Stomach (tissue), 19 donors: ENCODE results near the gene CD86. TPM values are rescaled to one million over a fixed set of nuclear protein-coding genes. Genes with fewer than 3 reads are reported as not detected.
A peak's percentile ranks its signal among the peaks of the same experiment; 100 is the strongest.

Source experiments
- DNase-seq, 2 donors: peaks; one replicate each; pipeline versions ENCODE4 v3.0.0 to v3.0.0-alpha.2; 2013 to 2019
- H3K27ac ChIP-seq, 5 donors: fragments of 200-600 bp in 4 of 5; sonication (generic) in 4 of 5; one replicate each; pipeline ENCODE4 v1.5.1; 2013 to 2019; ENCODE audit warnings: mild to moderate bottlenecking in 1 of 5, moderate library complexity in 1 of 5
- H3K27me3 ChIP-seq, 3 donors: fragments of 200-600 bp; sonication (generic); one replicate each; pipeline ENCODE4 v1.5.1; 2017 to 2019; ENCODE audit warnings: mixed run types in 1 of 3
- H3K36me3 ChIP-seq, 4 donors: fragments of 200-600 bp; sonication (generic); 1 replicate in 3 of 4; 2 replicates in 1 of 4; pipeline ENCODE4 v1.5.1; 2016 to 2019
- H3K4me1 ChIP-seq, 4 donors: fragments of 200-600 bp; sonication (generic); one replicate each; pipeline ENCODE4 v1.5.1; 2016 to 2019
- H3K4me3 ChIP-seq, 4 donors: fragments of 200-600 bp; sonication (generic) in 3 of 4; one replicate each; pipeline ENCODE4 v1.5.1; 2016 to 2019; ENCODE audit warnings: mild to moderate bottlenecking in 1 of 4
- H3K9me3 ChIP-seq, 4 donors: fragments of 200-600 bp; sonication (generic); one replicate each; pipeline ENCODE4 v1.5.1; 2016 to 2019
- EP300 ChIP-seq: sonication (generic); formaldehyde crosslinking; IDR thresholded peaks from one replicate; pipeline ENCODE4 v1.6.1; 2017; ENCODE audit warnings: antibody characterized with exemption
- POLR2A ChIP-seq, 4 donors: fragments of 450-650 bp; IDR thresholded peaks; one replicate each; pipeline ENCODE4 v1.6.1; 2016; ENCODE audit warnings: antibody characterized with exemption in 4 of 4, control low read depth in 2 of 4, mild to moderate bottlenecking in 1 of 4, moderate library complexity in 1 of 4
- POLR2AphosphoS5 ChIP-seq, 3 donors: sonication (generic); formaldehyde crosslinking; IDR thresholded peaks; one replicate each; pipeline ENCODE4 v1.6.1; 2016; ENCODE audit warnings: antibody characterized with exemption in 3 of 3
- WGBS, 5 donors: extraction: QIAGEN DNeasy Blood & Tissue Kit in 3 of 5; methylation state at CpG; one replicate each; pipeline versions ENCODE4 v1.1.5 to v1.1.7; 2013 to 2018; 5-methylcytosine and 5-hydroxymethylcytosine counted together
- intact Hi-C: fragments of 100-400 bp; cut with DNase I; formaldehyde crosslinking; loops from one replicate; pipeline ENCODE4 v1.15.1; 2023; ENCODE audit warnings: low total_unique reads
- long read RNA-seq, 10 donors: transcript quantifications; one replicate each; lab custom pipeline, GENCODE V29; 2026
- polyA plus RNA-seq, 3 donors: library from polyadenylated mRNA; stranded (reverse); fragments of 200-250 nt; gene quantifications; one replicate each; pipeline ENCODE4 v1.2.3, GENCODE V29; 2013
- total RNA-seq, 5 donors: library from RNA; depleted of rRNA; stranded (reverse); fragments of >200 nt; gene quantifications; one replicate each; pipeline versions ENCODE4 v1.1.0 to v1.2.3, GENCODE V29; 2014 to 2016
- TF ChIP-seq, protein P1 (sequence below), 7 experiments: fragments of 450-650 bp in 4 of 7; fragments of 200-600 bp in 3 of 7; sonication (generic) in 3 of 7; IDR thresholded peaks; one replicate each; pipeline ENCODE4 v1.5.1; 2016 to 2019; ENCODE audit warnings: antibody characterized with exemption in 7 of 7, control low read depth in 2 of 7, mild to moderate bottlenecking in 1 of 7
- donor health status: healthy with polysubstance abuse.
- donor health status: Bipolar disorder and iron deficiency.
- donor health status: healthy.

The CD86 gene, protein sequence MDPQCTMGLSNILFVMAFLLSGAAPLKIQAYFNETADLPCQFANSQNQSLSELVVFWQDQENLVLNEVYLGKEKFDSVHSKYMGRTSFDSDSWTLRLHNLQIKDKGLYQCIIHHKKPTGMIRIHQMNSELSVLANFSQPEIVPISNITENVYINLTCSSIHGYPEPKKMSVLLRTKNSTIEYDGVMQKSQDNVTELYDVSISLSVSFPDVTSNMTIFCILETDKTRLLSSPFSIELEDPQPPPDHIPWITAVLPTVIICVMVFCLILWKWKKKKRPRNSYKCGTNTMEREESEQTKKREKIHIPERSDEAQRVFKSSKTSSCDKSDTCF
- 10 to 100 TPM in 1 of 5 donors, 1 to 10 TPM in 1, under 1 TPM in 2, not detected in 1; 0.29 to 16.9 (median 3.7) TPM for total RNA-seq
- polyA plus RNA-seq = 1 to 10 TPM; 1.2 to 3.4 (median 3.1) TPM
- long read RNA-seq, donor 1 = 0 reads
- long read RNA-seq, donor 2 = 0 reads
- long read RNA-seq, donor 3 = 0 reads
- long read RNA-seq, donor 4 = 0 reads
- long read RNA-seq, donor 5 = 0 reads
- long read RNA-seq, donor 6 = 0 reads
- long read RNA-seq, donor 7 = 0 reads
- long read RNA-seq, donor 8 = 0 reads
- long read RNA-seq, donor 9, partial matches to known transcripts = 0 of 1 reads
- long read RNA-seq, donor 9, other reads (novel, unspliced or antisense) = 0 of 1 reads
- long read RNA-seq, donor 10 = 0 reads

DNA sequence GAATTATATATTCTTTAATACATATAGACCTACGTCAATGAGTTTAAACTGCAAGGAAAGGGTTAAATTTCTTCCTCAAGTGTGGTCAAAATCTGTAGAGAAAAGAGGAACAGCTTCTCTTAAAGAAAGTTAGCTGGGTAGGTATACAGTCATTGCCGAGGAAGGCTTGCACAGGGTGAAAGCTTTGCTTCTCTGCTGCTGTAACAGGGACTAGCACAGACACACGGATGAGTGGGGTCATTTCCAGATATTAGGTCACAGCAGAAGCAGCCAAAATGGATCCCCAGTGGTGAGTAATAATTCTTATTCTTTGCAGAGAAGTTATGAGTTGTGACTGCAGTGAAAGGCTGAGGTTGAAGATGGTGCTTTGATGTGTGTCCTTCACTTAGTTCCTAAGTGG, at the start of gene CD86:
CD86 (plus strand) TSS at position 148 of the 400 bp plus-strand sequence; CDS start at position 276, 128 bp downstream.
- intact Hi-C loops = no loop called here
- Histone ChIP-seq H3K4me1 (no peaks in the 10 kb centered on the region), H3K27ac (peak within 1 kb of the TSS in 1 of 5 donors; percentile 27), H3K36me3 (no peaks in the 10 kb centered on the region), H3K4me3 (peak within 1 kb of the TSS in 1 of 4 donors; percentile 6), H3K27me3 (no peaks in the 10 kb centered on the region), H3K9me3 (no peaks in the 10 kb centered on the region)
- WGBS, 5 donors = 31 to 49% (median 43%) methylated on average over 3 of the region's 3 CpGs
- peak in 1 of 2 donors; percentile 27 for DNase-seq
- no peak for TF ChIP-seq POLR2AphosphoS5 (IDR thresholded peaks at IDR 0.05)
- TF ChIP-seq, protein P1, sequence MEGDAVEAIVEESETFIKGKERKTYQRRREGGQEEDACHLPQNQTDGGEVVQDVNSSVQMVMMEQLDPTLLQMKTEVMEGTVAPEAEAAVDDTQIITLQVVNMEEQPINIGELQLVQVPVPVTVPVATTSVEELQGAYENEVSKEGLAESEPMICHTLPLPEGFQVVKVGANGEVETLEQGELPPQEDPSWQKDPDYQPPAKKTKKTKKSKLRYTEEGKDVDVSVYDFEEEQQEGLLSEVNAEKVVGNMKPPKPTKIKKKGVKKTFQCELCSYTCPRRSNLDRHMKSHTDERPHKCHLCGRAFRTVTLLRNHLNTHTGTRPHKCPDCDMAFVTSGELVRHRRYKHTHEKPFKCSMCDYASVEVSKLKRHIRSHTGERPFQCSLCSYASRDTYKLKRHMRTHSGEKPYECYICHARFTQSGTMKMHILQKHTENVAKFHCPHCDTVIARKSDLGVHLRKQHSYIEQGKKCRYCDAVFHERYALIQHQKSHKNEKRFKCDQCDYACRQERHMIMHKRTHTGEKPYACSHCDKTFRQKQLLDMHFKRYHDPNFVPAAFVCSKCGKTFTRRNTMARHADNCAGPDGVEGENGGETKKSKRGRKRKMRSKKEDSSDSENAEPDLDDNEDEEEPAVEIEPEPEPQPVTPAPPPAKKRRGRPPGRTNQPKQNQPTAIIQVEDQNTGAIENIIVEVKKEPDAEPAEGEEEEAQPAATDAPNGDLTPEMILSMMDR (IDR thresholded peaks at IDR 0.05) = no peak
- TF ChIP-seq POLR2A (IDR thresholded peaks at IDR 0.05) = no peak
- TF ChIP-seq EP300 = no peak

DNA sequence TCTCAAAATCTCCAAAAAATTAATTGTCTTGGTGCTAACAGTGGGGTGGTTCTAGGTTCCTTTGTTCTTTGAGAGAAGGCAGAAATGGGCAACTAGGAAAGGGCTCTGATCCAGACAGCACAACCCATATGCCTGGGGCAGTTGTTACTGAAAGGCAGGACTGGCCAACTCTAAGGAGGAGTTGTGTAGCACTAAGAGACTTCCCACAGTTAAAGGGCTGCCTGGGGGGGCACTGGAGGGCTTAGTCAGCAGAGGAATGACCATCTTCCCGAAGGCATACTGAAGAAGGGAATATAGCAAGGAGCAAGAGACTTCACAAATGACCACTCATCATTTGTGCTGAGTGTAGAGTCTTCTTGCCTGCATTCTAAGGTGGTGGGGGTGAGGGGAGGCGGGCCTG, 48.9 kb upstream of the CD86 start:
- Histone ChIP-seq H3K27me3 (peaks cover 0 to 97% (median 7%) of the 10 kb centered on the region in 3 donors), H3K4me1 (no peaks in the 10 kb centered on the region), H3K9me3 (no peaks in the 10 kb centered on the region), H3K4me3 (no peak overlapping the region), H3K27ac (no peak overlapping the region), H3K36me3 (no peaks in the 10 kb centered on the region)
- no peak for DNase-seq
- TF ChIP-seq EP300 (no peak), POLR2AphosphoS5 (IDR thresholded peaks at IDR 0.05) (no peak), POLR2A (IDR thresholded peaks at IDR 0.05) (no peak)
- TF ChIP-seq, protein P1 (IDR thresholded peaks at IDR 0.05) = no peak
- 77 to 94% (median 85%) methylated on average over 2 of the region's 2 CpGs for WGBS, 5 donors
- intact Hi-C loops = no loop called here

DNA sequence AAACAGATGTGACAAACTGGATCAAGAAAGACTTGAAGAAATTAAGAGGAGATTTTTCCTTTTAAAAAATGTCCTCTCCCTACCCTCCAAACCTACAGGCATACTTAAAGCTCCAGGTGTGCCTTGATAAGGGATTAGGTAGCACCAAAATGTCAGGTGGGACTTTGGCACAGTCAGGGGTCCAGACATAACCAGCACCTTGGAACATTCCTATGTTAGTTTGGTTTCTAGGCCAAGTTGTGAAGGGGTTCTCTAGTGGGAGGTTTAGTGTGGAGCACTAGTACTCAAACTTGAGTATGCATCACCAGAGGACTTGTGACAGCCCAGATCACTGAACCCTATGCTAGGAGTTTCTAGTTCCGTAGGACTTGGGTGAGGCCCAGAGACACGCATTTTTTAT, 47.0 kb upstream of the CD86 start:
- H3K4me1 ChIP-seq = peaks cover 0 to 3% (median under 1%) of the 10 kb centered on the region in 4 donors
- 84 to 98% (median 92%) methylated on average over 2 of the region's 2 CpGs for WGBS, 5 donors
- no peaks in the 10 kb centered on the region for H3K9me3 ChIP-seq
- H3K27me3 ChIP-seq = peaks cover 0 to 93% (median 14%) of the 10 kb centered on the region in 3 donors
- no peak for TF ChIP-seq POLR2AphosphoS5 (IDR thresholded peaks at IDR 0.05)
- TF ChIP-seq, protein P1 (IDR thresholded peaks at IDR 0.05) = no peak
- no peak for TF ChIP-seq EP300
- no peak for TF ChIP-seq POLR2A (IDR thresholded peaks at IDR 0.05)
- H3K4me3 ChIP-seq = no peak overlapping the region
- H3K27ac ChIP-seq = no peak overlapping the region
- DNase-seq = no peak
- intact Hi-C loops = no loop called here
- no peaks in the 10 kb centered on the region for H3K36me3 ChIP-seq

DNA sequence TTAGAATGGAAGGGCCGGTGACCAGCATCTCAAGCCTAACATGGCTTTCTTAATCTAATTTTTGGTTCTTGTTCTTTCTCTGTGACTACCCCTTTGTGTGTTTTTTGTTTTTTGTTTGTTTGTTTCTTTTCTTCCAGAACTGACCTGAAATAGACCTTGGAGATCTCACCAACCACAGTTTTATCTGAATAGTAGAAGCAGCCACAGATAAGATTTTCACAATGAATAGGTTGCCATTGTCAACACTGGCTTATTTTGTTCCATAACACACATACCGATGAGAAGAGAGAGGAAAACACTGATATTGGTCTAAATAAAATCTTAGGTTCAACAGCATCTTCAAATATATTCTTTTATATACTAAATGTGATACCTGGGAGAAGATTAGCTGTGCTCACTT, 44.7 kb upstream of the CD86 start:
- Histone ChIP-seq H3K9me3 (no peaks in the 10 kb centered on the region), H3K27ac (no peak overlapping the region), H3K27me3 (peaks cover 0 to 85% (median 14%) of the 10 kb centered on the region in 3 donors), H3K4me1 (peaks cover 0 to 12% (median 7%) of the 10 kb centered on the region in 4 donors), H3K4me3 (no peak overlapping the region), H3K36me3 (no peaks in the 10 kb centered on the region)
- TF ChIP-seq, protein P1 (IDR thresholded peaks at IDR 0.05) = no peak
- TF ChIP-seq EP300 = no peak
- no peak for TF ChIP-seq POLR2AphosphoS5 (IDR thresholded peaks at IDR 0.05)
- no peak for TF ChIP-seq POLR2A (IDR thresholded peaks at IDR 0.05)
- intact Hi-C loops = no loop called here
- 61 to 71% (median 64%) methylated on average over 2 of the region's 2 CpGs for WGBS, 5 donors
- no peak for DNase-seq
